Mesendoderm (in vitro differentiated cells): ENCODE measurements around the gene UTRN.

Source experiments
- DNase-seq: peaks from one replicate; pipeline ENCODE4 v3.0.0; 2013
- H2AK5ac ChIP-seq: 2 replicates; pipeline ENCODE4 v1.6.1; 2013; ENCODE audit warnings: low read length, inconsistent platforms
- H2BK120ac ChIP-seq: 2 replicates; pipeline ENCODE4 v1.6.1; 2013; ENCODE audit warnings: low read depth, mild to moderate bottlenecking, low read length, moderate library complexity, mixed read lengths
- H2BK15ac ChIP-seq: replicated peaks from 2 replicates; pipeline ENCODE4 v1.6.1; 2013; ENCODE audit warnings: low read depth, mild to moderate bottlenecking, moderate library complexity
- H2BK5ac ChIP-seq: 2 replicates; pipeline ENCODE4 v1.6.1; 2013; ENCODE audit warnings: low read length, inconsistent platforms
- H3K18ac ChIP-seq: 2 replicates; pipeline ENCODE4 v1.6.1; 2013; ENCODE audit warnings: mild to moderate bottlenecking, low read length, mixed read lengths
- H3K23ac ChIP-seq: one replicate; pipeline ENCODE4 v1.6.1; 2013; ENCODE audit warnings: low read length
- H3K27ac ChIP-seq: 2 replicates; pipeline ENCODE4 v1.5.1; 2013; ENCODE audit warnings: low read depth, mild to moderate bottlenecking, inconsistent platforms, low read length, moderate library complexity
- H3K27me3 ChIP-seq: 2 replicates; pipeline ENCODE4 v1.6.1; 2013; ENCODE audit warnings: low read length, control low read depth, mild to moderate bottlenecking, inconsistent platforms; ENCODE audit not compliant: insufficient read depth, poor library complexity
- H3K36me3 ChIP-seq: 2 replicates; pipeline ENCODE4 v1.6.1; 2013; ENCODE audit warnings: low read length, inconsistent platforms; ENCODE audit not compliant: control insufficient read depth, insufficient read depth
- H3K4ac ChIP-seq: one replicate; pipeline ENCODE4 v1.6.1; 2013; ENCODE audit warnings: low read depth, mild to moderate bottlenecking, low read length, moderate library complexity
- H3K4me1 ChIP-seq: 2 replicates; pipeline ENCODE4 v1.6.1; 2013; ENCODE audit warnings: low read depth, low read length, inconsistent platforms; ENCODE audit not compliant: control insufficient read depth
- H3K4me2 ChIP-seq: 2 replicates; pipeline ENCODE4 v1.6.1; 2013; ENCODE audit warnings: low read length
- H3K4me3 ChIP-seq: 2 replicates; pipeline ENCODE4 v1.5.1; 2013; ENCODE audit warnings: mild to moderate bottlenecking, low read length
- H3K56ac ChIP-seq: one replicate; pipeline ENCODE4 v1.6.1; 2013; ENCODE audit warnings: low read length
- H3K79me1 ChIP-seq: 2 replicates; pipeline ENCODE4 v1.6.1; 2013; ENCODE audit warnings: low read length, inconsistent platforms
- H3K79me2 ChIP-seq: 2 replicates; pipeline ENCODE4 v1.6.1; 2013; ENCODE audit warnings: mild to moderate bottlenecking, low read length; ENCODE audit not compliant: control insufficient read depth, insufficient read depth
- H3K9ac ChIP-seq: 2 replicates; pipeline ENCODE4 v1.6.1; 2013; ENCODE audit warnings: low read length, inconsistent platforms
- H4K5ac ChIP-seq: one replicate; pipeline ENCODE4 v1.6.1; 2013; ENCODE audit warnings: low read length
- H4K8ac ChIP-seq: one replicate; pipeline ENCODE4 v1.6.1; 2013; ENCODE audit warnings: low read depth, mild to moderate bottlenecking, control low read depth, low read length, moderate library complexity
- WGBS: extraction: QIAGEN DNeasy Blood & Tissue Kit; methylation state at CpG from one replicate; pipeline ENCODE4 v1.1.7; 2013; ENCODE audit warnings: low lambda C conversion rate, missing lambda C conversion rate; ENCODE audit not compliant: insufficient coverage; ENCODE audit errors: extremely low coverage; 5-methylcytosine and 5-hydroxymethylcytosine counted together

UTRN gene

GRCh38 chr6:144277174-144277573, 8.0 kb upstream of the UTRN start:
- WGBS, result no CpG with 5 or more reads among the region's 1 CpG
- H2AK5ac ChIP-seq, result no peak overlapping the region
- no peak for DNase-seq
- no peak overlapping the region for H2BK120ac ChIP-seq
- H3K56ac ChIP-seq, result no peak overlapping the region
- no peaks in the 10 kb centered on the region for H3K79me1 ChIP-seq
- no peak overlapping the region for H3K23ac ChIP-seq
- no peak overlapping the region for H3K18ac ChIP-seq
- no peak overlapping the region for H3K4me2 ChIP-seq
- no peak overlapping the region for H3K27ac ChIP-seq
- H3K79me2 ChIP-seq, result no peaks in the 10 kb centered on the region
- no peaks in the 10 kb centered on the region for H3K36me3 ChIP-seq
- no peak overlapping the region for H2BK5ac ChIP-seq
- H4K8ac ChIP-seq, result no peak overlapping the region
- H2BK15ac ChIP-seq, result no peak overlapping the region
- H3K27me3 ChIP-seq, result no peaks in the 10 kb centered on the region
- H3K4me3 ChIP-seq, result no peak overlapping the region
- no peak overlapping the region for H3K9ac ChIP-seq
- H3K4ac ChIP-seq, result no peak overlapping the region
- H4K5ac ChIP-seq, result no peak overlapping the region
- H3K4me1 ChIP-seq, result peaks cover 5% of the 10 kb centered on the region

- H3K4me1 ChIP-seq, result peaks cover 5% of the 10 kb centered on the region
- no peaks in the 10 kb centered on the region for H3K36me3 ChIP-seq
- no peak overlapping the region for H2BK120ac ChIP-seq
- DNase-seq, result no peak
- H2BK5ac ChIP-seq, result no peak overlapping the region
- H4K5ac ChIP-seq, result no peak overlapping the region
- no peak overlapping the region for H3K18ac ChIP-seq
- no peak overlapping the region for H3K4ac ChIP-seq
- no peaks in the 10 kb centered on the region for H3K79me1 ChIP-seq
- no peak overlapping the region for H3K56ac ChIP-seq
- no peak overlapping the region for H3K4me2 ChIP-seq
- H3K27ac ChIP-seq, result no peak overlapping the region
- no peak overlapping the region for H3K23ac ChIP-seq
- H2AK5ac ChIP-seq, result no peak overlapping the region
- H3K9ac ChIP-seq, result no peak overlapping the region
- H2BK15ac ChIP-seq, result no peak overlapping the region
- H4K8ac ChIP-seq, result no peak overlapping the region
- no peaks in the 10 kb centered on the region for H3K27me3 ChIP-seq
- no peaks in the 10 kb centered on the region for H3K79me2 ChIP-seq
- H3K4me3 ChIP-seq, result no peak overlapping the region
- WGBS, result no CpG with 5 or more reads among the region's 8 CpGs
Measured at GRCh38 chr6:144277605-144278227, 7.4 kb upstream of the UTRN start.

GRCh38 chr6:144278659-144279314, 6.3 kb upstream of the UTRN start:
- Histone ChIP-seq H4K8ac (no peak overlapping the region), H3K27ac (no peak overlapping the region), H3K79me1 (no peaks in the 10 kb centered on the region), H3K4me3 (no peak overlapping the region), H3K4ac (no peak overlapping the region), H3K9ac (no peak overlapping the region), H3K27me3 (no peaks in the 10 kb centered on the region), H2AK5ac (no peak overlapping the region), H2BK15ac (no peak overlapping the region), H3K4me1 (peaks cover 6% of the 10 kb centered on the region), H3K18ac (no peak overlapping the region), H3K23ac (no peak overlapping the region), H3K4me2 (no peak overlapping the region), H2BK120ac (no peak overlapping the region), H3K56ac (no peak overlapping the region), H4K5ac (no peak overlapping the region), H2BK5ac (no peak overlapping the region), H3K79me2 (no peaks in the 10 kb centered on the region), H3K36me3 (no peaks in the 10 kb centered on the region)
- peak; percentile 29 for DNase-seq
- no CpG with 5 or more reads among the region's 4 CpGs for WGBS

- Histone ChIP-seq H3K4me1 (peaks cover 9% of the 10 kb centered on the region), H3K79me2 (no peaks in the 10 kb centered on the region), H3K79me1 (no peaks in the 10 kb centered on the region), H4K8ac (no peak overlapping the region), H3K18ac (peak overlapping the region; percentile 11), H3K9ac (no peak overlapping the region), H2BK15ac (no peak overlapping the region), H4K5ac (no peak overlapping the region), H3K27me3 (no peaks in the 10 kb centered on the region), H3K27ac (no peak overlapping the region), H3K4ac (no peak overlapping the region), H2AK5ac (no peak overlapping the region), H3K4me2 (no peak overlapping the region), H3K36me3 (no peaks in the 10 kb centered on the region), H3K23ac (no peak overlapping the region), H3K4me3 (no peak overlapping the region), H3K56ac (no peak overlapping the region), H2BK5ac (no peak overlapping the region), H2BK120ac (no peak overlapping the region)
- WGBS, result no CpG with 5 or more reads among the region's 2 CpGs
- DNase-seq, result peak; percentile 35
Measured at GRCh38 chr6:144279484-144280150, 5.5 kb upstream of the UTRN start.

- Histone ChIP-seq H3K4me1 (peaks cover 9% of the 10 kb centered on the region), H3K4me3 (peak overlapping the region; percentile 10), H3K27ac (no peak overlapping the region), H3K4me2 (peak overlapping the region; percentile 59), H3K36me3 (no peaks in the 10 kb centered on the region), H3K27me3 (no peaks in the 10 kb centered on the region), H3K56ac (peak overlapping the region; percentile 26), H3K79me1 (no peaks in the 10 kb centered on the region), H3K9ac (peak overlapping the region; percentile 36), H4K5ac (no peak overlapping the region), H3K23ac (no peak overlapping the region), H2BK5ac (no peak overlapping the region), H2AK5ac (no peak overlapping the region), H3K4ac (no peak overlapping the region), H4K8ac (peak overlapping the region; percentile 31), H3K79me2 (no peaks in the 10 kb centered on the region), H2BK120ac (no peak overlapping the region), H3K18ac (no peak overlapping the region), H2BK15ac (no peak overlapping the region)
- DNase-seq, result peak; percentile 44
- WGBS, result no CpG with 5 or more reads among the region's 13 CpGs
Measured at GRCh38 chr6:144283646-144284477, 1.3 kb upstream of the UTRN start.
